Large intestine (tissue), 3 donors: ENCODE data around the gene KCNJ6. TPM values are rescaled to one million over a fixed set of nuclear protein-coding genes. Genes with fewer than 3 reads are reported as not detected.

Source experiments
- DNase-seq, 2 donors: peaks; one replicate each; pipeline versions ENCODE4 v3.0.0 to v3.0.0-alpha.2; 2013
- H3K27ac ChIP-seq: one replicate; pipeline ENCODE4 v1.5.1; 2013; ENCODE audit warnings: low read length
- H3K27me3 ChIP-seq: 2 replicates; pipeline ENCODE4 v1.6.1; 2013; ENCODE audit warnings: low read length; ENCODE audit not compliant: control insufficient read depth, insufficient read depth
- H3K36me3 ChIP-seq: 2 replicates; pipeline ENCODE4 v1.6.1; 2013; ENCODE audit warnings: low read length; ENCODE audit not compliant: control insufficient read depth, insufficient read depth
- H3K4me1 ChIP-seq: one replicate; pipeline ENCODE4 v1.6.1; 2013; ENCODE audit warnings: low read length; ENCODE audit not compliant: control insufficient read depth, insufficient read depth
- H3K4me3 ChIP-seq: one replicate; pipeline ENCODE4 v1.5.1; 2013; ENCODE audit warnings: low read length
- H3K9me3 ChIP-seq: one replicate; pipeline ENCODE4 v1.6.1; 2013; ENCODE audit warnings: mild to moderate bottlenecking, low read depth, low read length, moderate library complexity; ENCODE audit not compliant: control insufficient read depth
- WGBS: methylation state at CpG from one replicate; pipeline ENCODE4 v1.1.5; 2013; ENCODE audit warnings: low lambda C conversion rate; ENCODE audit not compliant: insufficient coverage; 5-methylcytosine and 5-hydroxymethylcytosine counted together
- polyA plus RNA-seq: library from polyadenylated mRNA; unstranded; fragments of 120-200 nt; gene quantifications from one replicate; pipeline ENCODE4 v1.2.1, GENCODE V29; 2013

KCNJ6 gene
- polyA plus RNA-seq, 1 donor = 0.39 TPM

DNA sequence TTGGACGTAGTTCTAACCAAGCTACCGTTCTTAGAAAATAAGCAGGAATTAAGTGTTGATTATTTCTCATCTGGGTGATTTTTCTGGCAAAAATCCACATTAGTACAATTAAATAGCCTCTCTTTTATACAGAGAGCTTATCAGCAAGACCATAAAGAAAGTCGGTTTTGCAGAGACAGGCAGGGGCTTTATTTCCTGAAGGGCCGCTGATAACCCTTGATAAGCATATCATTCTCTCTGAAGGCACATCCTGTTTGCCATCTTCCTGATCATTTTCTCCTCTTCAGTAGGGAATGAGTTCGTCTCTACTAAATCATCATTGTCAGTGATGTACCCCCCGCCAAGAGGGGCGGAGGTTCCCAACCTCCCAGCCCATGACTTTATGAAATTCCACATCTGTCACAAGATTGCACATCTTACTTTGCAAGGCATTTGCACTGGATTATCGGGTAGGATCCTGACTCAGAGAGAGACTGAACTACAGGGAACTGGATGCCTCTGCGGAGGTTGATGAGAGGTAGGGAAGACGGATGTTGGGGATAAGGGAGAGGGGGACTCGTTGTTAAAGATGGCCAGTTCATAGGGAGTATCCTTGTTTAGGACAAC, 115.7 kb downstream of the KCNJ6 start:
- H3K4me1 ChIP-seq = no peaks in the 10 kb centered on the region
- peaks cover 2% of the 10 kb centered on the region for H3K27me3 ChIP-seq
- H3K4me3 ChIP-seq = no peak overlapping the region
- WGBS = 24% methylated on average over 4 of the region's 11 CpGs
- DNase-seq = no peak
- H3K36me3 ChIP-seq = no peaks in the 10 kb centered on the region
- no peak overlapping the region for H3K27ac ChIP-seq
- no peaks in the 10 kb centered on the region for H3K9me3 ChIP-seq

- DNase-seq = no peak
- no peaks in the 10 kb centered on the region for H3K4me1 ChIP-seq
- no CpG with 5 or more reads among the region's 2 CpGs for WGBS
- no peak overlapping the region for H3K27ac ChIP-seq
- H3K27me3 ChIP-seq = peaks cover 2% of the 10 kb centered on the region
- no peak overlapping the region for H3K4me3 ChIP-seq
- H3K9me3 ChIP-seq = no peaks in the 10 kb centered on the region
- H3K36me3 ChIP-seq = no peaks in the 10 kb centered on the region
These were observed 116.2 kb downstream of the KCNJ6 start for GRCh38 chr21:37800057-37800455.

DNA sequence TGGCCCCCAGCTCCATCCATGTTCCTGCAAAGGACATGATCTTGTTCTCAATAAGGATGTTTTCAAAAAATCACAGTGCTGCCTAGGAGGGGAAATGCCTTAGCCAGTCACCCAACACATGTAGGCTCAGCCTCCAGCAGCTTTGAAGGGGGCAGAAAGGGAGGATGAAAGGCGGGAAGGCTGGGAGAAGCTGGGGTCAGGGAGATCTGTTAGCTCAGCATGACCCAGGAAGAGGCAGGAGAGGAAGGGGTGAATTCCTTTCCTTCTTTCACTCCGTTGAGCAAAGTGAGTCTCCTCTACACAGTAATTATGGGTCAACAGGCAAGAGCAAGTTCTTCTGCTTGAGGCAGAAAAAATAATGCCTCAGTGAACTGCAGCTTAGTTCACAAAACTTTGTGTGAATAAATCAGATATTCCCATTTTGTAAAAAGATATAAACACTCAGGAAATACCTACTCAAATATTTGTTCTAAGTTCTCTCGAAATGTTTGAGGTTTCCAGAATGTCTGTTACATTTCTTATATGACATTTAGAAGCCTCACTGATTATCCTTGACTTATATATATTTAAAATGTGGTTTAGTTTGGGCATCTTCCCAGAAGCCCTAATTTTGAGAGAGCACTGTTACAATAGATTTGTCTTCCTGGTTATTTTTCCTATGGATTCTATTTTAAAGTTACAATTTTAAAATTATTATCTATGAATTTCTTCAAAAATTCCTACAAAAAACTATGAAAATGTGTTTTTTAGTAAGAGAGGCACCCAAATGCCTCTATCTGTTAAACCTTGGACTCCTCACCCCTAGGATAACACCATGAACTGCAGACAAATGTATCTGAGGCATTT, 116.8 kb downstream of the KCNJ6 start:
- H3K9me3 ChIP-seq = no peaks in the 10 kb centered on the region
- H3K4me3 ChIP-seq = no peak overlapping the region
- H3K27ac ChIP-seq = no peak overlapping the region
- WGBS = 56% methylated on average over 2 of the region's 3 CpGs
- H3K36me3 ChIP-seq = no peaks in the 10 kb centered on the region
- peaks cover 2% of the 10 kb centered on the region for H3K27me3 ChIP-seq
- no peak for DNase-seq
- H3K4me1 ChIP-seq = no peaks in the 10 kb centered on the region

DNA sequence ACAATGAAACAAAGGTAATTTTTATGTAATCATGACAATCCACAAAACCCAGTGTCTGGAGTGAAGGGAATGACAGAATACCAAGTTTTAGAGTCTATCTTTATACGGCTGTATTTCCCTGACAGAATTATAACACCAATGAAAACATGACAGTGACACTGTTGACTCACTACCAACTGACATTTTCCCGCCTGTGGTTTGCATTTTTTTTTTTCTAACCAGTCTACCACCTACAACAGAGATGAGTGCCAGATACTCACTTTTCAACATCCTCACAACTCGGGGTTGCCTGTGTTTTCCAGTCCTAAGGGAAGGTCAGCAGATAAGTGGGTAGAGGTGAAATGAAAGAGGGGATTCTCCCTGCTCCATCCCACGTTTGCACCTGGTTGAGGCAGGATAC, 118.9 kb downstream of the KCNJ6 start:
- H3K4me3 ChIP-seq = no peak overlapping the region
- no peaks in the 10 kb centered on the region for H3K9me3 ChIP-seq
- no peaks in the 10 kb centered on the region for H3K36me3 ChIP-seq
- WGBS = no CpG with 5 or more reads among the region's 4 CpGs
- H3K27ac ChIP-seq = no peak overlapping the region
- H3K27me3 ChIP-seq = peaks cover 2% of the 10 kb centered on the region
- no peak for DNase-seq
- no peaks in the 10 kb centered on the region for H3K4me1 ChIP-seq

DNA sequence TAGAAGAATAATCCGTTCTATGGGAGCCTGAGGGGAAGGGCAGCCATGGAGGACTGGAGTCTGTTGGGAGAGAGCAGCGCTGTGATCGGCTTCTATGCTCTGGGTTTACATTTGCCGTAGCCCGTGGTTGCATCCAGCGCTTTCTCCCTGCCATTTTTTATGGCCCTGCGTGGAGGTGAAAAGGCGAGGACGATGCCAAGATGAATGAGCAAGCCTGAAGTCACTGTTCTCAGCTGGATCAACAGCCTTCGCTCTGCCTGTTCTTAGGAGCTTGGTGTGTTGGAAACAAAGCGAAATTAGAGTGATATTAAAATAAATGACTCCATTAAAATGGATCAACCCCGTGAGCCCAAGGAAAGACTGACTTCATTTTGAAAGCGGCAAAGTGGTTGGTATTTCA, 120.2 kb downstream of the KCNJ6 start:
- Histone ChIP-seq H3K36me3 (no peaks in the 10 kb centered on the region), H3K4me1 (no peaks in the 10 kb centered on the region), H3K27me3 (peaks cover 2% of the 10 kb centered on the region), H3K4me3 (no peak overlapping the region), H3K27ac (no peak overlapping the region), H3K9me3 (no peaks in the 10 kb centered on the region)
- WGBS = 100% methylated on average over 3 of the region's 13 CpGs
- DNase-seq = no peak

GRCh38 chr21:37793660-37794059, 122.6 kb downstream of the KCNJ6 start:
- DNase-seq = no peak
- no peak overlapping the region for H3K27ac ChIP-seq
- H3K9me3 ChIP-seq = no peaks in the 10 kb centered on the region
- no peaks in the 10 kb centered on the region for H3K4me1 ChIP-seq
- H3K36me3 ChIP-seq = no peaks in the 10 kb centered on the region
- H3K27me3 ChIP-seq = no peaks in the 10 kb centered on the region
- no CpG with 5 or more reads among the region's 1 CpG for WGBS
- no peak overlapping the region for H3K4me3 ChIP-seq

- no peaks in the 10 kb centered on the region for H3K9me3 ChIP-seq
- no peak overlapping the region for H3K27ac ChIP-seq
- H3K4me3 ChIP-seq = no peak overlapping the region
- no peak for DNase-seq
- no peaks in the 10 kb centered on the region for H3K36me3 ChIP-seq
- no peaks in the 10 kb centered on the region for H3K4me1 ChIP-seq
- no CpG with 5 or more reads among the region's 3 CpGs for WGBS
- H3K27me3 ChIP-seq = no peaks in the 10 kb centered on the region
These were observed 124.2 kb downstream of the KCNJ6 start for GRCh38 chr21:37792046-37792445.

GRCh38 chr21:37790905-37791304, 125.4 kb downstream of the KCNJ6 start:
- Histone ChIP-seq H3K4me3 (no peak overlapping the region), H3K27ac (no peak overlapping the region), H3K27me3 (no peaks in the 10 kb centered on the region), H3K9me3 (no peaks in the 10 kb centered on the region), H3K4me1 (no peaks in the 10 kb centered on the region), H3K36me3 (no peaks in the 10 kb centered on the region)
- WGBS = no CpG with 5 or more reads among the region's 5 CpGs
- no peak for DNase-seq

- Histone ChIP-seq H3K27ac (no peak overlapping the region), H3K36me3 (no peaks in the 10 kb centered on the region), H3K9me3 (no peaks in the 10 kb centered on the region), H3K4me3 (no peak overlapping the region), H3K27me3 (no peaks in the 10 kb centered on the region), H3K4me1 (no peaks in the 10 kb centered on the region)
- WGBS = no CpG with 5 or more reads among the region's 4 CpGs
- DNase-seq = no peak
These were observed 127.8 kb downstream of the KCNJ6 start for GRCh38 chr21:37788503-37788902.

GRCh38 chr21:37787456-37787855, 128.8 kb downstream of the KCNJ6 start:
- WGBS = no CpG with 5 or more reads among the region's 1 CpG
- Histone ChIP-seq H3K4me3 (no peak overlapping the region), H3K27ac (no peak overlapping the region), H3K9me3 (no peaks in the 10 kb centered on the region), H3K4me1 (no peaks in the 10 kb centered on the region), H3K27me3 (no peaks in the 10 kb centered on the region), H3K36me3 (no peaks in the 10 kb centered on the region)
- DNase-seq = no peak
